GM11168 (cell line): ENCODE data around the gene GEN1.

Experiments used
- in situ Hi-C: fragments of 300-500 bp; cut with MboI; formaldehyde crosslinking; loops from one replicate; pipeline ENCODE4 v1.12.0; 2022; ENCODE audit warnings: low sequenced_read_pairs; ENCODE audit not compliant: unreplicated experiment

GEN1 gene

GRCh38 chr2:17753803-17754663 lies at the start of gene GEN1, which contains the start of gene SMC6:
Gene GEN1, plus strand, starts transcription at chr2:17754138. Its CDS starts 5,806 bp downstream, at chr2:17759944.
Gene SMC6, minus strand, starts transcription at chr2:17753810. Its CDS starts 7,864 bp downstream, at chr2:17745946.
- in situ Hi-C loops: no loop called here

GRCh38 chr2:17706845-17707244 lies 47.1 kb upstream of the GEN1 start:
- in situ Hi-C loops: no loop called here

- in situ Hi-C loops: no loop called here
Observed at GRCh38 chr2:17708501-17708900, 45.4 kb upstream of the GEN1 start.

GRCh38 chr2:17709897-17710296 lies 44.0 kb upstream of the GEN1 start:
- in situ Hi-C loops: no loop called here

GRCh38 chr2:17710547-17711248 lies 43.2 kb upstream of the GEN1 start:
- in situ Hi-C loops: no loop called here

GRCh38 chr2:17713291-17713690 lies 40.6 kb upstream of the GEN1 start:
- in situ Hi-C loops: no loop called here

GRCh38 chr2:17717666-17718065 lies 36.3 kb upstream of the GEN1 start:
- in situ Hi-C loops: no loop called here

GRCh38 chr2:17718689-17719088 lies 35.2 kb upstream of the GEN1 start:
- in situ Hi-C loops: no loop called here

- in situ Hi-C loops: loop anchor here (5.0 kb wide), 1 partner anchor 113 kb away; no protein-coding TSS in a partner anchor
Observed at GRCh38 chr2:17719562-17720371, 34.2 kb upstream of the GEN1 start.

GRCh38 chr2:17728210-17728609 lies 25.7 kb upstream of the GEN1 start:
- in situ Hi-C loops: no loop called here

GRCh38 chr2:17729880-17730279 lies 24.1 kb upstream of the GEN1 start:
- in situ Hi-C loops: no loop called here

GRCh38 chr2:17733599-17733998 lies 20.3 kb upstream of the GEN1 start:
- in situ Hi-C loops: no loop called here

- in situ Hi-C loops: no loop called here
Observed at GRCh38 chr2:17735864-17736263, 18.1 kb upstream of the GEN1 start.

GRCh38 chr2:17736989-17737388 lies 16.9 kb upstream of the GEN1 start:
- in situ Hi-C loops: no loop called here

GRCh38 chr2:17740203-17740602 lies 13.7 kb upstream of the GEN1 start:
- in situ Hi-C loops: no loop called here

GRCh38 chr2:17747684-17748452 lies 6.1 kb upstream of the GEN1 start:
- in situ Hi-C loops: no loop called here

- in situ Hi-C loops: no loop called here
Observed at GRCh38 chr2:17748745-17749144, 5.2 kb upstream of the GEN1 start.

GRCh38 chr2:17749753-17750438 lies 4.0 kb upstream of the GEN1 start:
- in situ Hi-C loops: no loop called here

- in situ Hi-C loops: no loop called here
Observed at GRCh38 chr2:17752246-17752645, 1.7 kb upstream of the GEN1 start.
